Suprapubic skin (tissue), 4 donors: Measurements from ENCODE around the gene ULK1. TPM values are rescaled to one million over a fixed set of nuclear protein-coding genes. Genes with fewer than 3 reads are reported as not detected.

Experiments used
- DNase-seq, 2 donors: peaks; one replicate each; pipeline ENCODE4 v3.0.0-alpha.2; 2019; ENCODE audit warnings: low spot score in 2 of 2
- H3K27ac ChIP-seq: fragments of 200-600 bp; sonication (generic); one replicate; pipeline ENCODE4 v1.5.1; 2019
- H3K27me3 ChIP-seq: fragments of 200-600 bp; sonication (generic); one replicate; pipeline ENCODE4 v1.5.1; 2019
- H3K36me3 ChIP-seq: fragments of 200-600 bp; sonication (generic); one replicate; pipeline ENCODE4 v1.5.1; 2019
- H3K4me1 ChIP-seq: fragments of 200-600 bp; sonication (generic); one replicate; pipeline ENCODE4 v1.5.1; 2019
- H3K4me3 ChIP-seq: fragments of 200-600 bp; sonication (generic); one replicate; pipeline ENCODE4 v1.5.1; 2019; ENCODE audit warnings: mild to moderate bottlenecking
- H3K9me3 ChIP-seq: fragments of 200-600 bp; sonication (generic); one replicate; pipeline ENCODE4 v1.5.1; 2019
- EP300 ChIP-seq: sonication (generic); formaldehyde crosslinking; IDR thresholded peaks from one replicate; pipeline ENCODE4 v1.6.1; 2017; ENCODE audit warnings: antibody characterized with exemption
- POLR2A ChIP-seq, 2 donors: fragments of 450-650 bp; IDR thresholded peaks; one replicate each; pipeline ENCODE4 v1.6.1; 2017; ENCODE audit warnings: antibody characterized with exemption in 2 of 2, mild to moderate bottlenecking in 2 of 2, moderate library complexity in 2 of 2
- POLR2AphosphoS5 ChIP-seq, 3 donors: sonication (generic); formaldehyde crosslinking; IDR thresholded peaks; one replicate each; pipeline ENCODE4 v1.6.1; 2017; ENCODE audit warnings: antibody characterized with exemption in 3 of 3
- WGBS: methylation state at CpG from one replicate; pipeline ENCODE4 v1.1.5; 2018; 5-methylcytosine and 5-hydroxymethylcytosine counted together
- total RNA-seq, 4 donors: library from RNA; depleted of rRNA; stranded (reverse); fragments of >200 nt; gene quantifications; one replicate each; pipeline ENCODE4 v1.1.0, GENCODE V29; 2016
- TF ChIP-seq, protein P1 (sequence below), 2 donors: fragments of 200-600 bp in 1 of 2; fragments of 450-650 bp in 1 of 2; sonication (generic) in 1 of 2; IDR thresholded peaks; one replicate each; pipeline ENCODE4 v1.5.1; 2016 to 2019; ENCODE audit warnings: antibody characterized with exemption in 2 of 2, mild to moderate bottlenecking in 1 of 2, moderate library complexity in 1 of 2

The ULK1 gene
- total RNA-seq, 4 donors from 2014 or later: 37.0 to 102 (median 65.7) TPM

DNA sequence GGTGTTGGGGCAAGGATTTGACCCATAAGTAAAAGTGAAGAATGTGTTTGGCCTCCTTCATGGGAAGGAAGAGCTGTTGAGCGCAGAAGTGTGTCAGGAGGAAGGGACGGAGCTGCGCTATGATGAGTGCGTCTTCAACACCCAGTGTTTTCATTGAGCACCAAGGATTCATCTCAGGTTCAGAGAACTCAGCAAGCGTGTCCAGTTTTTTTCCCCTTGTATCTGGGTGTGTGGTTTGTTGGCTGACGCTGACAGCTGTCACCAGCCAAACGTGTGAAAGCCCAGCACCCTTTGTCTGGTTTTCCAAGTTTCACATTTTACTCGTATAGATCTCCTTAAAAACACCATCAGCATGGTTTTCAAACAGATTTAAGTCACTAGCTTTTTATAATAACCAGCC is 67.6 kb downstream of the ULK1 start:
- Histone ChIP-seq H3K4me3 (no peak overlapping the region), H3K36me3 (peaks cover 17% of the 10 kb centered on the region), H3K27me3 (no peaks in the 10 kb centered on the region), H3K4me1 (peaks cover 21% of the 10 kb centered on the region), H3K9me3 (no peaks in the 10 kb centered on the region), H3K27ac (no peak overlapping the region)
- no peak for DNase-seq
- 86% methylated on average over 8 of the region's 8 CpGs for WGBS
- TF ChIP-seq POLR2AphosphoS5 (IDR thresholded peaks at IDR 0.05) (no peak), EP300 (no peak), POLR2A (IDR thresholded peaks at IDR 0.05) (no peak)
- TF ChIP-seq, protein P1, sequence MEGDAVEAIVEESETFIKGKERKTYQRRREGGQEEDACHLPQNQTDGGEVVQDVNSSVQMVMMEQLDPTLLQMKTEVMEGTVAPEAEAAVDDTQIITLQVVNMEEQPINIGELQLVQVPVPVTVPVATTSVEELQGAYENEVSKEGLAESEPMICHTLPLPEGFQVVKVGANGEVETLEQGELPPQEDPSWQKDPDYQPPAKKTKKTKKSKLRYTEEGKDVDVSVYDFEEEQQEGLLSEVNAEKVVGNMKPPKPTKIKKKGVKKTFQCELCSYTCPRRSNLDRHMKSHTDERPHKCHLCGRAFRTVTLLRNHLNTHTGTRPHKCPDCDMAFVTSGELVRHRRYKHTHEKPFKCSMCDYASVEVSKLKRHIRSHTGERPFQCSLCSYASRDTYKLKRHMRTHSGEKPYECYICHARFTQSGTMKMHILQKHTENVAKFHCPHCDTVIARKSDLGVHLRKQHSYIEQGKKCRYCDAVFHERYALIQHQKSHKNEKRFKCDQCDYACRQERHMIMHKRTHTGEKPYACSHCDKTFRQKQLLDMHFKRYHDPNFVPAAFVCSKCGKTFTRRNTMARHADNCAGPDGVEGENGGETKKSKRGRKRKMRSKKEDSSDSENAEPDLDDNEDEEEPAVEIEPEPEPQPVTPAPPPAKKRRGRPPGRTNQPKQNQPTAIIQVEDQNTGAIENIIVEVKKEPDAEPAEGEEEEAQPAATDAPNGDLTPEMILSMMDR (IDR thresholded peaks at IDR 0.05): no peak

DNA sequence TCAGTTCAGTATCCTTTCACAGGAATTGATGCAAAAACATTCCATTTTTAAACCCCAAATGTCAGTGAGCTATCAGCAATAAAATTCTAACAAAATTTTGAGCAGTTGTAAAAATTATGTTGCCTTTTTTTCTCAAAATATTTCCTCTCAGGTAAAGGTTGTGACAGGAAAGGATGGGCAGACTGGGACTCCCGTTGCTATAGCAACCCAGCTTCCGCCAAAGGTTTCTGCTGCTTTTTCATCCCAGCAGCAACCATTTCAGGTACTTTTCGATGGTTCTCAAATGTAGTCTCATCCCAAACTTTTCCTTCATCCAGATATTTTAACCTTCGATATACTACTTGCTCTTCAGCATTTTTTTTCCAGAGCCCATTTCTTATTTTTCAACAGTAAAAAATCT is 69.0 kb downstream of the ULK1 start:
- DNase-seq: no peak
- peaks cover 14% of the 10 kb centered on the region for H3K4me1 ChIP-seq
- H3K27ac ChIP-seq: no peak overlapping the region
- H3K27me3 ChIP-seq: no peaks in the 10 kb centered on the region
- H3K9me3 ChIP-seq: no peaks in the 10 kb centered on the region
- H3K4me3 ChIP-seq: no peak overlapping the region
- no peak for TF ChIP-seq POLR2A (IDR thresholded peaks at IDR 0.05)
- TF ChIP-seq EP300: no peak
- TF ChIP-seq POLR2AphosphoS5 (IDR thresholded peaks at IDR 0.05): no peak
- TF ChIP-seq, protein P1 (IDR thresholded peaks at IDR 0.05): no peak
- peaks cover 17% of the 10 kb centered on the region for H3K36me3 ChIP-seq
- 87% methylated on average over 4 of the region's 4 CpGs for WGBS

DNA sequence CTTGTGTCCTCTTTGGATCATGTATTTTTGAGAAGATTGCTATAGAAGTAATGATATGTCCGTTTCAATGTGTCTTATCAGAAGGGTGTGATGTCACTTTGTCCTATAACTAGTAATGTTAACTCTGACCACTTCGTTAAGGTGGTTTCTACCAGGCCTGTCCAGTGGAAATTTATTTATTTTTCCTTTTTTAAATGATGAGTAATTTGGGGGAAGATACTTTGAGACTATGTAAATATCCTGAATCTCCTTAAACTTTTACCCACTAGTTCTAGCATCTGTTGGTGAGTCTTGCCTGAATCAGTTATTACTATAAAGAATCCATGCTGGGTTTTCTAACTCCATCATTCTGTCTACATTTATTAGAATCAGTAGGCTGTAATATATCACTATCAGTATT is 70.7 kb downstream of the ULK1 start:
- 81% methylated on average over 2 of the region's 2 CpGs for WGBS
- DNase-seq: no peak
- Histone ChIP-seq H3K27ac (no peak overlapping the region), H3K9me3 (no peaks in the 10 kb centered on the region), H3K4me1 (peaks cover under 1% of the 10 kb centered on the region), H3K27me3 (no peaks in the 10 kb centered on the region), H3K4me3 (no peak overlapping the region), H3K36me3 (peaks cover 17% of the 10 kb centered on the region)
- no peak for TF ChIP-seq POLR2AphosphoS5 (IDR thresholded peaks at IDR 0.05)

DNA sequence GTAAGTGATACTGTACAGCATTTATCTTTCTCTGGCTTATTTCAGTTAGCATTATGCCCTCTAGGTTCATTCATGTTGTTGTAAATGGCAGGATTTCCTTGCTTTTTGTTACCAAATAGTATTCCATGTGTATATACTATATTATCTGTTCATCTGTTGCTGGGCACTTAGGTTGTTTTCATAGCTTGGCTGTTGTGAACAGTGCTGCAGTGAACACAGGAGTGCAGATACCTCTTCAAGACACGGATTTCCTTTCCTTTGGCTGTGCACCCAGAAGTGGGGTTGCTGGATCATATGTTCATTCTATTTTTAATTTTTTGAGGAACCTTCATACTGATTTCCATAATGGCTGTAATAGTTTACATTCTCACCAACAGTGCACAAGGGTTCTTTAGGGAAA is 76.8 kb downstream of the ULK1 start:
- Histone ChIP-seq H3K27ac (no peak overlapping the region), H3K4me3 (no peak overlapping the region), H3K9me3 (no peaks in the 10 kb centered on the region), H3K27me3 (no peaks in the 10 kb centered on the region), H3K4me1 (no peaks in the 10 kb centered on the region), H3K36me3 (no peaks in the 10 kb centered on the region)
- 49% methylated on average over 1 of the region's 1 CpG for WGBS
- no peak for TF ChIP-seq POLR2A (IDR thresholded peaks at IDR 0.05)
- DNase-seq: peak in 1 of 2 donors; percentile 28

Other genes starting within 250 kb of the ULK1 start
- gene SFSWAP, start 183.5 kb upstream of the ULK1 start, total RNA-seq: 100 to 1,000 TPM in 1 of 4 donors, 10 to 100 TPM in 3; 41.3 to 107 (median 49.9) TPM
- 10 to 100 TPM in 1 of 4 donors, 1 to 10 TPM in 3; 3.0 to 10.1 (median 5.6) TPM for gene MMP17, start 66.2 kb upstream of the ULK1 start, total RNA-seq
- 10 to 100 TPM; 16.3 to 24.4 (median 21.8) TPM for gene PUS1, start 34.7 kb downstream of the ULK1 start, total RNA-seq
- 10 to 100 TPM; 32.0 to 81.3 (median 40.1) TPM for gene EP400, start 55.3 kb downstream of the ULK1 start, total RNA-seq
- gene DDX51, start 249.7 kb downstream of the ULK1 start, total RNA-seq: 10 to 100 TPM; 21.1 to 39.6 (median 23.7) TPM
- 10 to 100 TPM; 13.9 to 20.4 (median 16.0) TPM for gene NOC4L, start 249.8 kb downstream of the ULK1 start, total RNA-seq